SK-N-SH (cell line): ENCODE results near the gene SFTPB. TPM values are rescaled to one million over a fixed set of nuclear protein-coding genes. Genes with fewer than 3 reads are reported as not detected.
A peak's percentile ranks its signal among the peaks of the same experiment; 100 is the strongest.

Source experiments
- CTCF ChIA-PET: fragments of 300-600, 350-600 bp; formaldehyde crosslinking; extraction: SDS; loops from one replicate; lab custom pipeline; 2021; lab: Yijun Ruan, JAX
- POLR2A ChIA-PET: fragments of 350-600 bp; sonication (Branson Sonifier 250); formaldehyde crosslinking; extraction: SDS; loops from one replicate; lab custom pipeline; 2020; ENCODE audit warnings: antibody characterized with exemption, inconsistent platforms; lab: Yijun Ruan, JAX
- DNase-seq: peaks from one replicate; pipeline ENCODE4 v3.0.0; 2012
- H2AFZ ChIP-seq: fragments of 200-600 bp; sonication (generic); 2 replicates; pipeline ENCODE4 v1.8.1; 2016; ENCODE audit warnings: antibody characterized with exemption, mild to moderate bottlenecking, low read depth
- H3F3A ChIP-seq: fragments of 200-600 bp; sonication (generic); replicated peaks from 2 replicates; pipeline ENCODE3; 2016; ENCODE audit warnings: antibody characterized with exemption, mild to moderate bottlenecking; ENCODE audit not compliant: insufficient read depth
- H3K27ac ChIP-seq, 2 experiments: fragments of 200-500 bp in 1 of 2; fragments of 200-600 bp in 1 of 2; sonication (Bioruptor generic) in 1 of 2; sonication (generic), shearing (Covaris generic) in 1 of 2; 2 replicates each; pipeline versions ENCODE4 v1.5.1 to v1.6.1; 2014 to 2016; ENCODE audit warnings: low read depth in 2 of 2, inconsistent platforms in 1 of 2, low read length in 1 of 2, mild to moderate bottlenecking in 1 of 2, mixed read lengths in 1 of 2
- H3K27me3 ChIP-seq: fragments of 200-600 bp; sonication (generic), shearing (Covaris generic); 2 replicates; pipeline ENCODE4 v1.6.1; 2016; ENCODE audit warnings: mixed run types; ENCODE audit not compliant: insufficient read depth
- H3K36me3 ChIP-seq, 2 experiments: fragments of 200-500 bp in 1 of 2; fragments of 200-600 bp in 1 of 2; sonication (Bioruptor generic) in 1 of 2; sonication (generic) in 1 of 2; replicated peaks in 1 of 2; 2 replicates each; pipeline versions ENCODE3 to v1.5.1; 2014 to 2016; ENCODE audit warnings: low read length in 1 of 2, mild to moderate bottlenecking in 1 of 2; ENCODE audit not compliant: insufficient read depth in 2 of 2, control insufficient read depth in 1 of 2
- H3K4me1 ChIP-seq, 2 experiments: fragments of 200-500 bp in 1 of 2; fragments of 200-600 bp in 1 of 2; sonication (Bioruptor generic) in 1 of 2; sonication (generic), shearing (Covaris generic) in 1 of 2; 2 replicates each; pipeline versions ENCODE4 v1.5.1 to v1.6.1; 2014 to 2016; ENCODE audit warnings: low read depth in 1 of 2, low read length in 1 of 2, mixed run types in 1 of 2; ENCODE audit not compliant: insufficient read depth in 2 of 2, control insufficient read depth in 1 of 2
- H3K4me2 ChIP-seq: fragments of 200-600 bp; sonication (generic), shearing (Covaris generic); 2 replicates; pipeline ENCODE4 v1.6.1; 2017; ENCODE audit warnings: mixed run types
- H3K4me3 ChIP-seq, 2 experiments: fragments of 200-500 bp in 1 of 2; fragments of 200-600 bp in 1 of 2; sonication (Bioruptor generic) in 1 of 2; sonication (generic), shearing (Covaris generic) in 1 of 2; 2 replicates each; pipeline versions ENCODE4 v1.5.1 to v1.8.1; 2014 to 2016; ENCODE audit warnings: low read depth in 2 of 2, inconsistent platforms in 1 of 2, low read length in 1 of 2, mild to moderate bottlenecking in 1 of 2, mixed read lengths in 1 of 2, moderate library complexity in 1 of 2
- H3K79me2 ChIP-seq: fragments of 200-600 bp; sonication (generic); 2 replicates; pipeline ENCODE4 v1.8.1; 2017; ENCODE audit warnings: mild to moderate bottlenecking; ENCODE audit not compliant: insufficient read depth
- H3K9ac ChIP-seq: fragments of 200-600 bp; sonication (generic); 2 replicates; pipeline ENCODE4 v1.6.1; 2017; ENCODE audit warnings: mixed run types
- H3K9me2 ChIP-seq: fragments of 200-600 bp; sonication (generic); 2 replicates; pipeline ENCODE4 v1.6.1; 2017; ENCODE audit warnings: mixed run types
- H3K9me3 ChIP-seq: fragments of 200-600 bp; sonication (generic); 2 replicates; pipeline ENCODE4 v1.6.1; 2017; ENCODE audit warnings: mixed run types, mild to moderate bottlenecking, moderate library complexity
- H4K20me1 ChIP-seq: fragments of 200-600 bp; sonication (generic); 2 replicates; pipeline ENCODE4 v1.6.1; 2017; ENCODE audit warnings: mild to moderate bottlenecking, mixed run types; ENCODE audit not compliant: insufficient read depth
- CHD2 ChIP-seq: fragments of 150-350 bp; IDR thresholded peaks from 2 replicates; pipeline ENCODE4 v1.6.1; 2018; ENCODE audit warnings: low read length; ENCODE audit not compliant: partially characterized antibody
- EZH2phosphoT487 ChIP-seq: fragments of 200-600 bp; sonication (generic); IDR thresholded peaks from 2 replicates; pipeline ENCODE4 v1.6.1; 2017; ENCODE audit warnings: low read depth, mixed run types, mild to moderate bottlenecking, antibody characterized with exemption, moderate library complexity, borderline replicate concordance
- FOXJ3 ChIP-seq: sonication (generic); formaldehyde crosslinking; IDR thresholded peaks from 2 replicates; pipeline ENCODE4 v1.5.1; 2020; ENCODE audit warnings: mild to moderate bottlenecking, missing genetic modification reagents
- GABPA ChIP-seq: IDR thresholded peaks from 2 replicates; pipeline ENCODE4 v1.4.0; 2012; ENCODE audit warnings: low read depth, mild to moderate bottlenecking
- MAX ChIP-seq: IDR thresholded peaks from 2 replicates; pipeline ENCODE4 v1.4.0; 2012; ENCODE audit warnings: low read depth
- MEF2A ChIP-seq: IDR thresholded peaks from 2 replicates; pipeline ENCODE4 v1.4.0; 2012; ENCODE audit warnings: low read depth, borderline replicate concordance
- NFIC ChIP-seq: IDR thresholded peaks from 2 replicates; pipeline ENCODE4 v1.4.0; 2012; ENCODE audit warnings: borderline replicate concordance
- PBX3 ChIP-seq: IDR thresholded peaks from 2 replicates; pipeline ENCODE4; 2012
- POLR2AphosphoS5 ChIP-seq: IDR thresholded peaks from 2 replicates; pipeline ENCODE4 v1.6.1; 2012; ENCODE audit warnings: low read depth, low read length
- RCOR1 ChIP-seq: fragments of 150-350 bp; IDR thresholded peaks from 2 replicates; pipeline ENCODE4 v1.6.1; 2017; ENCODE audit warnings: antibody characterized with exemption, low read length
- TCF12 ChIP-seq: IDR thresholded peaks from 2 replicates; pipeline ENCODE4 v1.4.0; 2012
- TEAD4 ChIP-seq: IDR thresholded peaks from 2 replicates; pipeline ENCODE4 v1.4.0; 2012; ENCODE audit warnings: mild to moderate bottlenecking, borderline replicate concordance; ENCODE audit not compliant: insufficient read depth
- USF2 ChIP-seq: fragments of 150-350 bp; IDR thresholded peaks from 2 replicates; pipeline ENCODE4 v1.6.1; 2017; ENCODE audit warnings: antibody characterized with exemption, low read length, low read depth, borderline replicate concordance
- WGBS: methylation state at CpG from one replicate; pipeline ENCODE4 v1.1.6; 2017; ENCODE audit warnings: low lambda C conversion rate; 5-methylcytosine and 5-hydroxymethylcytosine counted together
- polyA plus RNA-seq, 3 experiments: library from polyadenylated mRNA; depleted of rRNA; stranded (reverse); fragments of >200 nt; gene quantifications; 2 replicates each; pipeline ENCODE4 v1.2.3, GENCODE V29; 2012

SFTPB gene
- polyA plus RNA-seq, 1 of the 3 experiments (the other 2 are of a cell fraction) = not detected

GRCh38 chr2:85656468-85656867, 11.5 kb downstream of the SFTPB start:
- Histone ChIP-seq H4K20me1 (no peaks in the 10 kb centered on the region), H3K36me3 (peaks cover 3 to 7% of the 10 kb centered on the region in 2 experiments), H3F3A (peaks cover 16% of the 10 kb centered on the region), H3K9me2 (no peaks in the 10 kb centered on the region), H3K79me2 (no peaks in the 10 kb centered on the region), H3K4me3 (no peak overlapping the region), H3K27me3 (no peaks in the 10 kb centered on the region), H3K9me3 (no peaks in the 10 kb centered on the region), H3K27ac (peak overlapping the region in 1 of 2 experiments; percentile 38; a peak in 1 of 4 replicates), H3K4me1 (no peaks in the 10 kb centered on the region), H3K9ac (no peak overlapping the region), H3K4me2 (no peak overlapping the region), H2AFZ (no peak overlapping the region)
- CTCF ChIA-PET = interaction anchor here (0.8 to 7.5 kb wide), 3 partner anchors 8 to 113 kb away, joined by 3 to 49 read pairs (median 7); no protein-coding TSS in a partner anchor
- no peak for DNase-seq
- 93% methylated on average over 3 of the region's 3 CpGs for WGBS
- TF ChIP-seq FOXJ3 (CRISPR knock-in tag) = no peak
- TF ChIP-seq NFIC = no peak
- POLR2A ChIA-PET = no interaction called here

GRCh38 chr2:85655961-85656417, 12.0 kb downstream of the SFTPB start:
- H3K27me3 ChIP-seq = no peaks in the 10 kb centered on the region
- no peaks in the 10 kb centered on the region for H4K20me1 ChIP-seq
- H3K36me3 ChIP-seq = peaks cover 6 to 11% of the 10 kb centered on the region in 2 experiments
- DNase-seq = no peak
- no peak for TF ChIP-seq POLR2AphosphoS5
- TF ChIP-seq TCF12 = no peak
- no peak for TF ChIP-seq NFIC
- TF ChIP-seq PBX3 = no peak
- TF ChIP-seq GABPA = no peak
- no peak for TF ChIP-seq MEF2A
- TF ChIP-seq TEAD4 = no peak
- TF ChIP-seq EZH2phosphoT487 = no peak
- no peak for TF ChIP-seq RCOR1
- TF ChIP-seq MAX = no peak
- no peak for TF ChIP-seq USF2
- no peak for TF ChIP-seq FOXJ3 (CRISPR knock-in tag)
- no peak for TF ChIP-seq CHD2
- peaks cover 16% of the 10 kb centered on the region for H3F3A ChIP-seq
- H3K4me2 ChIP-seq = no peak overlapping the region
- H3K9me2 ChIP-seq = no peaks in the 10 kb centered on the region
- H3K27ac ChIP-seq = peak overlapping the region in 1 of 2 experiments; percentile 38; a peak in 2 of 4 replicates
- H3K9ac ChIP-seq = no peak overlapping the region
- no peak overlapping the region for H2AFZ ChIP-seq
- 60% methylated on average over 6 of the region's 7 CpGs for WGBS
- CTCF ChIA-PET = interaction anchor here (7.5 kb wide), 1 partner anchor 19 kb away, joined by 49 read pairs; no protein-coding TSS in a partner anchor
- no peak overlapping the region for H3K4me3 ChIP-seq
- H3K4me1 ChIP-seq = no peaks in the 10 kb centered on the region
- H3K79me2 ChIP-seq = 0 out of 2 replicates have a peak, but pooled peaks cover 3% of the 10 kb centered on the region
- POLR2A ChIA-PET = no interaction called here
- no peaks in the 10 kb centered on the region for H3K9me3 ChIP-seq
